NB4 (cell line): ENCODE measurements around the gene CREB3L1.

Source experiments
- POLR2A ChIP-seq: IDR thresholded peaks from 2 replicates; pipeline ENCODE4 v1.6.1; 2011; ENCODE audit warnings: mild to moderate bottlenecking; ENCODE audit not compliant: insufficient read length; ENCODE audit errors: extremely low read depth
- TF ChIP-seq, protein P1 (sequence below): IDR thresholded peaks from one replicate; pipeline ENCODE4 v1.5.1; 2012; ENCODE audit warnings: low read depth, low read length
- TF ChIP-seq, protein P2 (sequence below): IDR thresholded peaks from 2 replicates; pipeline ENCODE4 v1.6.1; 2011; ENCODE audit warnings: low read depth, low read length

DNA sequence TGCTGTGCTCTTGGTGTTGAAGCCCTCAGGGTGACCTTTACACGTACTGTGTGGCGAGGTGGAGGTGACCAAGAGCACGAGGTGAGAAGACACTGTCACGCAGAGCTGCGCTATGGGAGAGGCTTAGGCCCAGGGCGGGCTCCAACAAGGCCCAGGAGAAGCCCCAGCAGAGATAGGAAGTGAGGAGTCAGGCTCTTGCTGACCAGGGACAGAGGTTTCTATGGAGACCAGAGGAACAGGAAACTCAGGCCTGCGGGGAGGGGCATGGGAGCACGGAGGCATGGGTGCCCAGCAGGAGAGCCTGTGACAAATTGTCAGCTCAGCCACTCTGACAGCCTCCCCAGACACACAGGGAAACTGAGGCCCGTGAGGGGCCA is 85.6 kb downstream of the CREB3L1 start:
- TF ChIP-seq, protein P1, sequence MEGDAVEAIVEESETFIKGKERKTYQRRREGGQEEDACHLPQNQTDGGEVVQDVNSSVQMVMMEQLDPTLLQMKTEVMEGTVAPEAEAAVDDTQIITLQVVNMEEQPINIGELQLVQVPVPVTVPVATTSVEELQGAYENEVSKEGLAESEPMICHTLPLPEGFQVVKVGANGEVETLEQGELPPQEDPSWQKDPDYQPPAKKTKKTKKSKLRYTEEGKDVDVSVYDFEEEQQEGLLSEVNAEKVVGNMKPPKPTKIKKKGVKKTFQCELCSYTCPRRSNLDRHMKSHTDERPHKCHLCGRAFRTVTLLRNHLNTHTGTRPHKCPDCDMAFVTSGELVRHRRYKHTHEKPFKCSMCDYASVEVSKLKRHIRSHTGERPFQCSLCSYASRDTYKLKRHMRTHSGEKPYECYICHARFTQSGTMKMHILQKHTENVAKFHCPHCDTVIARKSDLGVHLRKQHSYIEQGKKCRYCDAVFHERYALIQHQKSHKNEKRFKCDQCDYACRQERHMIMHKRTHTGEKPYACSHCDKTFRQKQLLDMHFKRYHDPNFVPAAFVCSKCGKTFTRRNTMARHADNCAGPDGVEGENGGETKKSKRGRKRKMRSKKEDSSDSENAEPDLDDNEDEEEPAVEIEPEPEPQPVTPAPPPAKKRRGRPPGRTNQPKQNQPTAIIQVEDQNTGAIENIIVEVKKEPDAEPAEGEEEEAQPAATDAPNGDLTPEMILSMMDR, result no peak
- TF ChIP-seq POLR2A, result no peak
- TF ChIP-seq, protein P2, sequence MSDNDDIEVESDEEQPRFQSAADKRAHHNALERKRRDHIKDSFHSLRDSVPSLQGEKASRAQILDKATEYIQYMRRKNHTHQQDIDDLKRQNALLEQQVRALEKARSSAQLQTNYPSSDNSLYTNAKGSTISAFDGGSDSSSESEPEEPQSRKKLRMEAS, result peak; percentile 42; the same call in 1 of the 2 replicates
